H1 (cell line): ENCODE data around the gene LBR. TPM values are rescaled to one million over a fixed set of nuclear protein-coding genes. Genes with fewer than 3 reads are reported as not detected.

ENCODE experiments used
- CTCF ChIA-PET: fragments of 300-600 bp; sonication (Branson Sonifier 250); formaldehyde crosslinking; loops from one replicate; lab custom pipeline; 2021; ENCODE audit not compliant: partially characterized antibody; lab: Charles Lee
- POLR2A ChIA-PET: fragments of 300-600 bp; sonication (Branson Sonifier 250); formaldehyde crosslinking; loops from one replicate; lab custom pipeline; 2021; ENCODE audit warnings: inconsistent platforms; ENCODE audit not compliant: partially characterized antibody; lab: Charles Lee
- DNase-seq, 2 experiments: peaks; one replicate each; pipeline versions ENCODE4 v3.0.0 to v3.0.0-alpha.2; 2010 to 2022; ENCODE audit warnings: low spot score in 2 of 2, low read depth in 1 of 2, mixed read lengths in 1 of 2
- FAIRE-seq: peaks from 2 replicates; lab custom pipeline; 2011; peaks lifted over from hg19 to GRCh38; lab: Jason Lieb, UNC
- H2AFZ ChIP-seq: 2 replicates; pipeline ENCODE4 v1.8.1; 2012; ENCODE audit warnings: low read length, inconsistent platforms
- H2AK5ac ChIP-seq: 2 replicates; pipeline ENCODE4 v1.6.1; 2013; ENCODE audit warnings: low read depth, low read length
- H2BK120ac ChIP-seq: replicated peaks from 2 replicates; pipeline ENCODE3; 2013; ENCODE audit warnings: low read depth, low read length, inconsistent platforms
- H2BK12ac ChIP-seq: 2 replicates; pipeline ENCODE4 v1.6.1; 2013; ENCODE audit warnings: low read depth, low read length
- H2BK15ac ChIP-seq: 2 replicates; pipeline ENCODE4 v1.6.1; 2013; ENCODE audit warnings: low read length
- H2BK20ac ChIP-seq: 2 replicates; pipeline ENCODE4 v1.6.1; 2013; ENCODE audit warnings: low read length
- H2BK5ac ChIP-seq: 2 replicates; pipeline ENCODE4 v1.6.1; 2013; ENCODE audit warnings: low read depth, low read length
- H3K14ac ChIP-seq: 2 replicates; pipeline ENCODE4 v1.6.1; 2013; ENCODE audit warnings: inconsistent platforms; ENCODE audit not compliant: insufficient read length
- H3K18ac ChIP-seq: 2 replicates; pipeline ENCODE4 v1.6.1; 2013; ENCODE audit warnings: low read length; ENCODE audit errors: extremely low read depth
- H3K23ac ChIP-seq: 2 replicates; pipeline ENCODE4 v1.6.1; 2013; ENCODE audit warnings: inconsistent platforms; ENCODE audit not compliant: insufficient read length
- H3K23me2 ChIP-seq: 2 replicates; pipeline ENCODE4 v1.6.1; 2013; ENCODE audit warnings: low read depth, low read length
- H3K27ac ChIP-seq: 2 replicates; pipeline ENCODE4 v1.6.1; 2011; ENCODE audit warnings: low read depth, low read length, inconsistent platforms
- H3K27me3 ChIP-seq, 4 experiments: replicated peaks in 1 of 4; 1 replicate in 1 of 4; 2 replicates in 3 of 4; pipeline versions ENCODE4 v1.6.1 to v1.8.1; 2011 to 2013; ENCODE audit warnings: low read length in 3 of 4, mild to moderate bottlenecking in 3 of 4, inconsistent platforms in 2 of 4, mixed read lengths in 2 of 4, moderate library complexity in 1 of 4; ENCODE audit not compliant: control insufficient read depth in 3 of 4, insufficient read depth in 3 of 4; ENCODE audit errors: extremely low read depth in 1 of 4
- H3K36me3 ChIP-seq, 4 experiments: 2 replicates each; pipeline versions ENCODE4 v1.6.1 to v1.8.1; 2011 to 2013; ENCODE audit warnings: mild to moderate bottlenecking in 4 of 4, low read length in 3 of 4, moderate library complexity in 2 of 4, control low read depth in 1 of 4, inconsistent platforms in 1 of 4; ENCODE audit not compliant: insufficient read depth in 4 of 4, control insufficient read depth in 2 of 4
- H3K4ac ChIP-seq: replicated peaks from 2 replicates; pipeline ENCODE3; 2013; ENCODE audit warnings: low read length, low read depth, mixed read lengths, inconsistent platforms; ENCODE audit not compliant: insufficient read length
- H3K4me1 ChIP-seq, 4 experiments: replicated peaks in 1 of 4; 1 replicate in 1 of 4; 2 replicates in 3 of 4; pipeline versions ENCODE4 v1.6.1 to v1.8.1; 2011 to 2013; ENCODE audit warnings: low read length in 3 of 4, inconsistent platforms in 2 of 4, mixed read lengths in 1 of 4; ENCODE audit not compliant: insufficient read depth in 4 of 4, control insufficient read depth in 3 of 4
- H3K4me2 ChIP-seq, 2 experiments: 2 replicates each; pipeline versions ENCODE4 v1.6.1 to v1.8.1; 2011 to 2013; ENCODE audit warnings: low read depth in 2 of 2, low read length in 2 of 2, control low read depth in 1 of 2, inconsistent platforms in 1 of 2, mild to moderate bottlenecking in 1 of 2; ENCODE audit not compliant: insufficient read depth in 1 of 2
- H3K4me3 ChIP-seq, 4 experiments: fragments of 200-600, 300-600 bp in 1 of 4; sonication (generic), shearing (Covaris generic), sonication (Bioruptor Twin) in 1 of 4; 2 replicates each; pipeline versions ENCODE4 v1.5.1 to v1.8.1; 2011 to 2016; ENCODE audit warnings: low read length in 4 of 4, low read depth in 3 of 4, control low read depth in 2 of 4, inconsistent platforms in 2 of 4, mild to moderate bottlenecking in 2 of 4, mixed read lengths in 1 of 4, moderate library complexity in 1 of 4; ENCODE audit not compliant: insufficient read depth in 2 of 4; ENCODE audit errors: extremely low read depth in 1 of 4
- H3K56ac ChIP-seq: replicated peaks from 2 replicates; pipeline ENCODE3; 2013; ENCODE audit warnings: low read depth, mild to moderate bottlenecking, mixed read lengths, low read length, inconsistent platforms; ENCODE audit not compliant: insufficient read length
- H3K79me1 ChIP-seq: 2 replicates; pipeline ENCODE4 v1.6.1; 2013; ENCODE audit warnings: low read depth, low read length, control low read depth
- H3K79me2 ChIP-seq, 2 experiments: 2 replicates each; pipeline versions ENCODE4 v1.6.1 to v1.8.1; 2012 to 2013; ENCODE audit warnings: low read length in 2 of 2, mild to moderate bottlenecking in 2 of 2, inconsistent platforms in 1 of 2; ENCODE audit not compliant: insufficient read depth in 2 of 2, control insufficient read depth in 1 of 2
- H3K9ac ChIP-seq, 4 experiments: replicated peaks in 1 of 4; 1 replicate in 1 of 4; 2 replicates in 3 of 4; pipeline versions ENCODE4 v1.6.1 to v1.8.1; 2011 to 2013; ENCODE audit warnings: low read depth in 3 of 4, low read length in 3 of 4, control low read depth in 2 of 4, mild to moderate bottlenecking in 2 of 4, moderate library complexity in 2 of 4, inconsistent platforms in 1 of 4; ENCODE audit errors: extremely low read depth in 1 of 4
- H3K9me3 ChIP-seq, 2 experiments: 2 replicates each; pipeline versions ENCODE4 v1.6.1 to v1.8.1; 2012 to 2013; ENCODE audit warnings: mild to moderate bottlenecking in 2 of 2, moderate library complexity in 2 of 2, control low read depth in 1 of 2, inconsistent platforms in 1 of 2, low read depth in 1 of 2, low read length in 1 of 2, mixed read lengths in 1 of 2; ENCODE audit not compliant: insufficient read depth in 2 of 2
- H4K20me1 ChIP-seq, 2 experiments: replicated peaks in 1 of 2; 2 replicates each; pipeline versions ENCODE3 to v1.8.1; 2011 to 2013; ENCODE audit warnings: inconsistent platforms in 2 of 2, low read length in 2 of 2, mild to moderate bottlenecking in 1 of 2; ENCODE audit not compliant: insufficient read depth in 2 of 2, control insufficient read depth in 1 of 2
- H4K5ac ChIP-seq: 2 replicates; pipeline ENCODE4 v1.6.1; 2013; ENCODE audit warnings: low read length, low read depth, mixed read lengths, inconsistent platforms; ENCODE audit not compliant: insufficient read length
- H4K8ac ChIP-seq: 2 replicates; pipeline ENCODE4 v1.8.0; 2013; ENCODE audit warnings: mild to moderate bottlenecking, moderate library complexity, low read length, inconsistent platforms; ENCODE audit not compliant: insufficient read depth; ENCODE audit errors: extremely low read depth
- H4K91ac ChIP-seq: replicated peaks from 2 replicates; pipeline ENCODE3; 2013; ENCODE audit warnings: low read length, mixed read lengths, inconsistent platforms; ENCODE audit not compliant: insufficient read length
- BACH1 ChIP-seq: IDR thresholded peaks from 2 replicates; pipeline ENCODE4 v1.6.1; 2012; ENCODE audit warnings: low read length, improper control_type of control experiment
- CBX8 ChIP-seq: fragments of 300-800, 300-1000 bp; sonication (generic); IDR thresholded peaks from 2 replicates; pipeline ENCODE4 v1.7.1; 2016; ENCODE audit warnings: low read depth, low read length, borderline replicate concordance
- MAFK ChIP-seq: IDR thresholded peaks from 2 replicates; pipeline ENCODE4 v1.6.1; 2012; ENCODE audit warnings: low read depth, mild to moderate bottlenecking, improper control_type of control experiment, low read length
- SP4 ChIP-seq: IDR thresholded peaks from 2 replicates; pipeline ENCODE4 v1.6.1; 2012; ENCODE audit warnings: low read length, inconsistent platforms
- YY1 ChIP-seq: IDR thresholded peaks from 2 replicates; pipeline ENCODE4 v1.6.1; 2011; ENCODE audit warnings: low read depth, mild to moderate bottlenecking, low read length
- WGBS, 2 experiments: shearing (Covaris generic) in 1 of 2; methylation state at CpG; one replicate each; pipeline versions ENCODE4 v1.1.6 to v1.1.7; 2013 to 2015; ENCODE audit warnings: low lambda C conversion rate in 2 of 2, mixed read lengths in 2 of 2, inconsistent platforms in 1 of 2, low coverage in 1 of 2, missing lambda C conversion rate in 1 of 2; ENCODE audit not compliant: insufficient replicate concordance in 2 of 2, insufficient coverage in 1 of 2, insufficient read length in 1 of 2; ENCODE audit errors: extremely low coverage in 1 of 2, missing lambda C conversion rate in 1 of 2; 5-methylcytosine and 5-hydroxymethylcytosine counted together
- polyA plus RNA-seq, 7 experiments: library from polyadenylated mRNA; depleted of rRNA in 3 of 7; stranded (reverse) in 5 of 7; unstranded in 2 of 7; fragments of >200 nt in 5 of 7; fragments of 200-250 nt in 2 of 7; gene quantifications; 1 replicate in 5 of 7; 2 replicates in 1 of 7; 4 replicates in 1 of 7; pipeline versions ENCODE4 v1.2.1 to v1.2.3, GENCODE V29; 2011 to 2013; ENCODE audit warnings: missing spikeins in 2 of 7, mixed read lengths in 2 of 7
- total RNA-seq: library from RNA; stranded (reverse); fragmentation: NEBNext Ultra II Directional; extraction: Animal tissue kit (Norgen Biotek cat#: 25700); gene quantifications from 2 replicates; pipeline ENCODE4 v1.2.1, GENCODE V29; 2021
- TF ChIP-seq, protein P1 (sequence below): IDR thresholded peaks from 2 replicates; pipeline ENCODE4 v1.6.1; 2011; ENCODE audit warnings: low read length, improper control_type of control experiment
- TF ChIP-seq, protein P2 (sequence below): IDR thresholded peaks from 2 replicates; pipeline ENCODE4 v1.6.1; 2012; ENCODE audit warnings: low read length, inconsistent platforms

The LBR gene
- total and polyA plus RNA-seq, 2 of the 8 experiments (the other 6 are each of a cell fraction or from before 2014, with no cell fraction given) = 32.1 to 89.8 TPM

DNA sequence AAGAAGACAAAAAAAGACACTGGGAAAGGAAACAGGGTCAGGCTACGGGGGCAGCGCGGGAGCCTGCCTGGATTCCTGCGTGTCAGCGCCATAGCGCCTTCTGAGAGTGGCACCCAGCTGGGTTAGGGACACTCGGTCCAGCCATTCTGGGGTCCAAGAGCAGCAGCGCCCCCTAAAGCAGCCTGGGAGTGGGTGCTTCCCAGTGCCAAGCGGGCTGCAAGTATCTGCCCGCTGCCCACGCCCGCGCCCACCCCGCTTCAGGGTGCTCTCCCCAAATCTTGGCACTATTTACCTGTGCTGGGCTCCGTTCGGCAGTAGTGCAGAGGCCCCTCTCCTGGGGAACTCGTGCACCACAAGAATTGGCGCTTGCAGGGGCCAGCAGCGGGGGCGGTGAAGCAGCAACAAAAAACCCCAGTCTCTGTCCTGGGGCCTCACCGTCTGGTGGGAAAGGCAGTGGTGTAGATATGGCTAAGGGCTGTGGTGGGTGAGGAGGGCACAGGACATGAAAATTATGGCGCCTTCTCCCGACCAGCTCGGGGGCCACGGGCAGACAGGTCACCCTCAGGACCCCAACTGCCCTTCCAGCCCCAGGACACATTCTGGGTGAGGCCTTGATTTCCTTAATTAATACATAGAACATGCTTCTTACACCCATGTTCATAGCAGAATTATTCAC is 24.1 kb upstream of the LBR start:
- FAIRE-seq = no peak
- TF ChIP-seq BACH1 (no peak), SP4 (no peak), MAFK (no peak), CBX8 (no peak), YY1 (0 out of 2 replicates have a peak, but pooled peaks have one; percentile 15)
- TF ChIP-seq, protein P1, sequence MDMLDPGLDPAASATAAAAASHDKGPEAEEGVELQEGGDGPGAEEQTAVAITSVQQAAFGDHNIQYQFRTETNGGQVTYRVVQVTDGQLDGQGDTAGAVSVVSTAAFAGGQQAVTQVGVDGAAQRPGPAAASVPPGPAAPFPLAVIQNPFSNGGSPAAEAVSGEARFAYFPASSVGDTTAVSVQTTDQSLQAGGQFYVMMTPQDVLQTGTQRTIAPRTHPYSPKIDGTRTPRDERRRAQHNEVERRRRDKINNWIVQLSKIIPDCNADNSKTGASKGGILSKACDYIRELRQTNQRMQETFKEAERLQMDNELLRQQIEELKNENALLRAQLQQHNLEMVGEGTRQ = no peak
- TF ChIP-seq, protein P2, sequence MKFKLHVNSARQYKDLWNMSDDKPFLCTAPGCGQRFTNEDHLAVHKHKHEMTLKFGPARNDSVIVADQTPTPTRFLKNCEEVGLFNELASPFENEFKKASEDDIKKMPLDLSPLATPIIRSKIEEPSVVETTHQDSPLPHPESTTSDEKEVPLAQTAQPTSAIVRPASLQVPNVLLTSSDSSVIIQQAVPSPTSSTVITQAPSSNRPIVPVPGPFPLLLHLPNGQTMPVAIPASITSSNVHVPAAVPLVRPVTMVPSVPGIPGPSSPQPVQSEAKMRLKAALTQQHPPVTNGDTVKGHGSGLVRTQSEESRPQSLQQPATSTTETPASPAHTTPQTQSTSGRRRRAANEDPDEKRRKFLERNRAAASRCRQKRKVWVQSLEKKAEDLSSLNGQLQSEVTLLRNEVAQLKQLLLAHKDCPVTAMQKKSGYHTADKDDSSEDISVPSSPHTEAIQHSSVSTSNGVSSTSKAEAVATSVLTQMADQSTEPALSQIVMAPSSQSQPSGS = no peak

More for the DNA sequence above, 24.1 kb upstream of the LBR start:
- H3K79me1 ChIP-seq = no peaks in the 10 kb centered on the region
- H2BK12ac ChIP-seq = no peak overlapping the region
- POLR2A ChIA-PET = interaction anchor here (0.6 kb wide), 1 partner anchor 19 kb away, joined by 3 read pairs; no protein-coding TSS in a partner anchor
- H3K23ac ChIP-seq = no peak overlapping the region
- H2AFZ ChIP-seq = no peak overlapping the region
- no peak for DNase-seq
- no peak overlapping the region for H3K4me2 ChIP-seq
- H3K36me3 ChIP-seq = no peaks in the 10 kb centered on the region
- no peak overlapping the region for H3K56ac ChIP-seq
- no peaks in the 10 kb centered on the region; a peak in 1 of 7 replicates for H3K27me3 ChIP-seq
- H4K5ac ChIP-seq = no peak overlapping the region
- H2AK5ac ChIP-seq = no peak overlapping the region
- H4K91ac ChIP-seq = no peak overlapping the region
- no peak overlapping the region for H2BK15ac ChIP-seq
- no peak overlapping the region for H3K4ac ChIP-seq
- no peak overlapping the region for H2BK5ac ChIP-seq
- WGBS, 2 experiments = 88% methylated on average over 25 of the region's 25 CpGs; no CpG with 5 or more reads in 1 of the 2 experiments
- no peaks in the 10 kb centered on the region for H4K20me1 ChIP-seq
- no peak overlapping the region for H2BK120ac ChIP-seq
- H3K79me2 ChIP-seq = no peaks in the 10 kb centered on the region
- H3K14ac ChIP-seq = no peak overlapping the region
- H3K18ac ChIP-seq = no peak overlapping the region
- no peak overlapping the region for H2BK20ac ChIP-seq
- H3K23me2 ChIP-seq = no peaks in the 10 kb centered on the region
- CTCF ChIA-PET = interaction anchor here (1.2 to 2.0 kb wide), 5 partner anchors 8 to 460 kb away, joined by 3 to 7 read pairs (median 4); no protein-coding TSS in a partner anchor
- H3K27ac ChIP-seq = no peak overlapping the region
- H3K4me1 ChIP-seq = peaks cover 0 to 5% (median 4%) of the 10 kb centered on the region in 4 experiments; a peak in 4 of 7 replicates
- no peaks in the 10 kb centered on the region for H3K9me3 ChIP-seq
- H4K8ac ChIP-seq = no peak overlapping the region
- H3K9ac ChIP-seq = no peak overlapping the region
- no peak overlapping the region for H3K4me3 ChIP-seq
